Vagina (tissue), 2 donors: ENCODE results near the gene DDR2. TPM values are rescaled to one million over a fixed set of nuclear protein-coding genes. Genes with fewer than 3 reads are reported as not detected.

Experiments used
- DNase-seq, 2 donors: peaks; one replicate each; pipeline ENCODE4 v3.0.0-alpha.2; 2017; ENCODE audit errors: extremely low spot score in 2 of 2
- H3K27ac ChIP-seq: fragments of 200-600 bp; sonication (generic); one replicate; pipeline ENCODE4 v1.5.1; 2019
- H3K27me3 ChIP-seq: fragments of 200-600 bp; sonication (generic); one replicate; pipeline ENCODE4 v1.5.1; 2019
- H3K36me3 ChIP-seq, 2 donors: fragments of 200-600 bp; sonication (generic); one replicate each; pipeline ENCODE4 v1.5.1; 2017 to 2019
- H3K4me1 ChIP-seq: fragments of 200-600 bp; sonication (generic); one replicate; pipeline ENCODE4 v1.5.1; 2019
- H3K4me3 ChIP-seq, 2 donors: fragments of 200-600 bp; sonication (generic); 1 replicate in 1 of 2; 2 replicates in 1 of 2; pipeline ENCODE4 v1.5.1; 2016 to 2019
- H3K9me3 ChIP-seq: fragments of 200-600 bp; sonication (generic); one replicate; pipeline ENCODE4 v1.5.1; 2019
- CTCF ChIP-seq, 3 experiments: fragments of 450-650 bp in 2 of 3; fragments of 200-600 bp in 1 of 3; sonication (generic) in 1 of 3; IDR thresholded peaks; one replicate each; pipeline ENCODE4 v1.5.1; 2017 to 2019; ENCODE audit warnings: antibody characterized with exemption in 3 of 3, mild to moderate bottlenecking in 2 of 3, moderate library complexity in 2 of 3
- POLR2A ChIP-seq, 2 donors: fragments of 450-650 bp; IDR thresholded peaks; one replicate each; pipeline ENCODE4 v1.6.1; 2017; ENCODE audit warnings: antibody characterized with exemption in 2 of 2, mild to moderate bottlenecking in 2 of 2, moderate library complexity in 2 of 2
- POLR2AphosphoS5 ChIP-seq, 2 donors: sonication (generic); formaldehyde crosslinking; IDR thresholded peaks; one replicate each; pipeline ENCODE4 v1.9.0; 2017; ENCODE audit warnings: antibody characterized with exemption in 2 of 2, mild to moderate bottlenecking in 2 of 2, low read depth in 1 of 2; ENCODE audit not compliant: insufficient read depth in 1 of 2
- intact Hi-C: fragments of 100-400 bp; cut with DNase I; formaldehyde crosslinking; loops from one replicate; pipeline ENCODE4 v1.15.1; 2023
- total RNA-seq: library from RNA; depleted of rRNA; stranded (reverse); fragments of >200 nt; gene quantifications from one replicate; pipeline ENCODE4 v1.2.3, GENCODE V29; 2016

DDR2 gene
- total RNA-seq, 1 donor from 2014 or later: 153 TPM

DNA sequence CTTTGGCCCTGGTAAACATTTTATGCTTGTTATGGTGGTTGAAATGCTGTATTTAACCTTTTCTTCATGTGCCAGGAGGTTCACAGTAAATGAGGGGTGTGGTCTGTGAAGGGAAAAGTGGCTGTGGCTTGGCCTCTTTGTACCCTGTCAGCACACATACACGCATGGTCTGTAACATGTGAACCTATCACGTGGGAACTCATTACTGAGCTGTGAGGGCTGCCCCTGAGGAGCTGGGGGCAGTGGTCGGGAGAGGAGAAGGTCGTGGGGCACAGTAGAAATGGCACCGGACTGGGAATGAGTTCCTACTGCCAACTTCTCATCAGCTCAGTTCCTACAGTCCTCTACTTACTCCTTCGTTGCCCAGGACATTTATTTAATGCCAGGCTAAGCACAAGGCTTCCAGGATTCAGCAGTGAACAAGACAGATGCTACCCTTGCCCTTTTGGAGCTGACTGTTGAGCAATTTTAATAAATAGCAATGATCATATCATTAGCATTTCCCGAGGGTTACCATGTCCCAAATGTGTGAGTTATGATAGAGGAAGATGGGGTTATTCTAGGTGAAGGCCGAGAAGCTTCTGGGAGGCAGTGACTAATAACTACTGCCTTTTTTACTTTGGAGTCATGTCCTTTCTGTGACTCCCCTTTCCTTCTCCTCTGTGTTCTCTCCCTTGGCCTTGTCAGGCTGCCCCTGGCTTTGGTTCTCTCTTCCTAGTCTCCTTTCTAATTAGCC, 38.8 kb downstream of the DDR2 start:
- no peak for DNase-seq
- H3K4me1 ChIP-seq: peaks cover 48% of the 10 kb centered on the region

GRCh38 chr1:162671664-162672410, 39.6 kb downstream of the DDR2 start:
- intact Hi-C loops: no loop called here
- no peak for DNase-seq
- Histone ChIP-seq H3K27me3 (no peaks in the 10 kb centered on the region), H3K36me3 (no peaks in the 10 kb centered on the region), H3K4me3 (no peak overlapping the region), H3K4me1 (peaks cover 53% of the 10 kb centered on the region), H3K9me3 (no peaks in the 10 kb centered on the region), H3K27ac (peak overlapping the region; percentile 74)
- TF ChIP-seq CTCF (IDR thresholded peaks at IDR 0.05): no peak
- no peak for TF ChIP-seq POLR2A (IDR thresholded peaks at IDR 0.05)
- no peak for TF ChIP-seq POLR2AphosphoS5 (IDR thresholded peaks at IDR 0.05; ENCODE audit: insufficient read depth in 1 of 2, low read depth in 1 of 2)

More for the DNA sequence above, 38.8 kb downstream of the DDR2 start:
- Histone ChIP-seq H3K9me3 (no peaks in the 10 kb centered on the region), H3K36me3 (no peaks in the 10 kb centered on the region), H3K4me3 (no peak overlapping the region), H3K27ac (peak overlapping the region; percentile 74), H3K27me3 (no peaks in the 10 kb centered on the region)
- intact Hi-C loops: no loop called here
- no peak for TF ChIP-seq POLR2A (IDR thresholded peaks at IDR 0.05)
- TF ChIP-seq POLR2AphosphoS5 (IDR thresholded peaks at IDR 0.05; ENCODE audit: insufficient read depth in 1 of 2, low read depth in 1 of 2): peak in 1 of 2 donors; percentile 53

DNA sequence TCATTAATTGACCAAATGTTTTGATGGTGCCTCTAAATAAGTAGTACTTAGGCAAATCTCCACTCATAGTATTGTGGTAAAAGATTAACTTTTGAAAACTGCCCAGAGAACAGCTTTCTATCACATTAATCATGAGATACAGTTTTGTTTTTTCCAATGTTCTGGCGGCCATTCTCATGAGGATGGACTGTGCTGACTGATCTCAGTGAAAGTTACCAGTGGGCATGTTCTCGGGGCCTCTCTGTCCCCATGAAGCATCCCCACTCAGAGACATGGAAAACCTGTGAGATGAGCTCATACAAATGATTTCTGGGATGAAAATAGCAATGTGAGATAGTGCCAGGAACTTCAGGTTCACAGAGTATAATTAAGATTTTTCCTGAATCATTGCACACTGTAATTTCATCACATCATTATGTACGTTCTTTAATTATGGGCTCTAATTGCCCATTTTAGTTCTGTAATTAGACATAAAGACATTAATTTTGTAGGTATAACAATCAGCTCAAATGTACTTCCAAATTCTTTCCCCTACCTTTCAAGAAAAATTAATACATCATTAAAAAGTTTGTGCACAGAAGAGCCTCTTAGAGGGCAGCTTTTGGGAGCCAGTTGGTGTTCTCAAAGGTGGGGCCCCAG, 40.5 kb downstream of the DDR2 start:
- H3K4me1 ChIP-seq: peaks cover 61% of the 10 kb centered on the region
- H3K36me3 ChIP-seq: no peaks in the 10 kb centered on the region
- H3K27me3 ChIP-seq: no peaks in the 10 kb centered on the region
- TF ChIP-seq CTCF (IDR thresholded peaks at IDR 0.05) (no peak), POLR2A (IDR thresholded peaks at IDR 0.05) (no peak), POLR2AphosphoS5 (IDR thresholded peaks at IDR 0.05; ENCODE audit: insufficient read depth in 1 of 2, low read depth in 1 of 2) (no peak)
- H3K4me3 ChIP-seq: no peak overlapping the region
- no peaks in the 10 kb centered on the region for H3K9me3 ChIP-seq
- DNase-seq: no peak
- intact Hi-C loops: no loop called here
- peak overlapping the region; percentile 74 for H3K27ac ChIP-seq

DNA sequence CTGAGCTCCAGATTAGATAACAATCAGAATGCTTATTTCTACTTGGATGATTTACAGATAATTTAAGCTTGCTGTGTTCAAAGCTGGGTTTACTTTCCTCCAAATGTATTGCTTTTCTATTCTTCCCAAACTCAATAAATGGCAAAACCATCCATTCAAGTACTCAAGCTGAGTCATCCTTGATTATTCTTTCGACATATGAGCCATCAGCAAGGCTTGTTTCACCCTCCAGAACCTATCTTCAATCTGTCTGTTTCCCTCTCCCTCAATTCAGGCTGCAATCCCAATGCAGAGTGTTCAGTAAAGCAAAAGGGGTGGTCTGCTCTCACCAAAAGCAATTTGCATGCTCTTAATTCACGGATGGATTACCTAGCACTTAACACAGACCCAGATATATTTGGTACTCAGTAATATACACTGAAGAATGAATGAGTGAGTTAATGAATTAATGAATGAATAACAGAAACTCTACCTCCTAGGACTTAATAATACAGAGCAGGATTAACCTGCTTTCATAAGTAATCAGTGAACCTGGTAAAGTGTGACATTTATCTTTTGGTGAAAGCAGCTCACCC, 41.9 kb downstream of the DDR2 start:
- TF ChIP-seq POLR2AphosphoS5 (IDR thresholded peaks at IDR 0.05; ENCODE audit: insufficient read depth in 1 of 2, low read depth in 1 of 2): no peak
- TF ChIP-seq CTCF (IDR thresholded peaks at IDR 0.05): no peak
- TF ChIP-seq POLR2A (IDR thresholded peaks at IDR 0.05): no peak
- Histone ChIP-seq H3K27ac (peak overlapping the region; percentile 74), H3K4me1 (peaks cover 73% of the 10 kb centered on the region), H3K9me3 (no peaks in the 10 kb centered on the region), H3K36me3 (no peaks in the 10 kb centered on the region), H3K4me3 (no peak overlapping the region), H3K27me3 (no peaks in the 10 kb centered on the region)
- intact Hi-C loops: no loop called here
- DNase-seq: no peak

- Histone ChIP-seq H3K36me3 (no peaks in the 10 kb centered on the region), H3K4me1 (peaks cover 71% of the 10 kb centered on the region), H3K27ac (peak overlapping the region; percentile 74), H3K9me3 (no peaks in the 10 kb centered on the region), H3K4me3 (no peak overlapping the region), H3K27me3 (no peaks in the 10 kb centered on the region)
- TF ChIP-seq CTCF (IDR thresholded peaks at IDR 0.05) (no peak), POLR2AphosphoS5 (IDR thresholded peaks at IDR 0.05; ENCODE audit: insufficient read depth in 1 of 2, low read depth in 1 of 2) (peak in 1 of 2 donors; percentile 85)
- no peak for DNase-seq
- intact Hi-C loops: no loop called here
These were observed 43.8 kb downstream of the DDR2 start for GRCh38 chr1:162676087-162676486.
